ENCODE results near the gene PRSS12. TPM values are rescaled to one million over a fixed set of nuclear protein-coding genes. Genes with fewer than 3 reads are reported as not detected.

The PRSS12 gene
- polyA plus RNA-seq, 1 of the 3 experiments (the other 2 are of a cell fraction): 137 TPM

DNA sequence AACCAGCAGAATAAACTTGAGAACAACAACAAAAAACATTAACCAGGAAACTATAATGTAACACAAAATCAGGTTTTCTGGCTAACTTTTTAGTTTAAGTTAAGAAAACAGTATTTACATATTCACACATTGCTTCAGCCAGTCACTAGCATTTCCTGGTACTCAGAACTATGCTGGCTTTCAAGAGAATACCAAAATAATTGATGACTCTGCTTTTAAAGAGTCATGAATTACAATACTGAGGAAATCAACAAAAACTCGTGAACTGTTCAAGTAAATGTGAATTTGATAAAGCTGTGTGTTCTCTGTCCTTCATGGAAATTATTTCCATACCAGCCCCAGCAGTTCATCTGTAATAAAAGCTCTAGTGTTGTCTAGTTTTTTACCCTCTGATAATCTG lies 27.4 kb downstream of the PRSS12 start:
- Histone ChIP-seq H3F3A (replicated peaks; ENCODE audit: insufficient read depth) (peaks cover 3% of the 10 kb centered on the region), H3K79me2 (ENCODE audit: insufficient read depth) (peaks cover 6% of the 10 kb centered on the region), H2AFZ (ENCODE audit: low read depth) (no peak overlapping the region), H3K9ac (no peak overlapping the region), H3K27ac (ENCODE audit: low read depth in 2 of 2, low read length in 1 of 2) (peak overlapping the region in 1 of 2 experiments; percentile 37; a peak in 1 of 4 replicates), H3K27me3 (ENCODE audit: insufficient read depth) (no peaks in the 10 kb centered on the region), H3K36me3 (replicated peaks in 1 of 2; ENCODE audit: control insufficient read depth in 1 of 2, insufficient read depth in 2 of 2, low read length in 1 of 2) (peaks cover 10% of the 10 kb centered on the region in 2 experiments), H3K9me3 (no peaks in the 10 kb centered on the region), H4K20me1 (ENCODE audit: insufficient read depth) (no peaks in the 10 kb centered on the region), H3K4me3 (ENCODE audit: low read depth in 2 of 2, low read length in 1 of 2) (no peak overlapping the region), H3K4me1 (ENCODE audit: control insufficient read depth in 1 of 2, insufficient read depth in 2 of 2, low read depth in 1 of 2, low read length in 1 of 2) (peaks cover 7 to 10% of the 10 kb centered on the region in 2 experiments; a peak in 3 of 4 replicates), H3K4me2 (no peak overlapping the region), H3K9me2 (no peaks in the 10 kb centered on the region)
- TF ChIP-seq, protein P1, sequence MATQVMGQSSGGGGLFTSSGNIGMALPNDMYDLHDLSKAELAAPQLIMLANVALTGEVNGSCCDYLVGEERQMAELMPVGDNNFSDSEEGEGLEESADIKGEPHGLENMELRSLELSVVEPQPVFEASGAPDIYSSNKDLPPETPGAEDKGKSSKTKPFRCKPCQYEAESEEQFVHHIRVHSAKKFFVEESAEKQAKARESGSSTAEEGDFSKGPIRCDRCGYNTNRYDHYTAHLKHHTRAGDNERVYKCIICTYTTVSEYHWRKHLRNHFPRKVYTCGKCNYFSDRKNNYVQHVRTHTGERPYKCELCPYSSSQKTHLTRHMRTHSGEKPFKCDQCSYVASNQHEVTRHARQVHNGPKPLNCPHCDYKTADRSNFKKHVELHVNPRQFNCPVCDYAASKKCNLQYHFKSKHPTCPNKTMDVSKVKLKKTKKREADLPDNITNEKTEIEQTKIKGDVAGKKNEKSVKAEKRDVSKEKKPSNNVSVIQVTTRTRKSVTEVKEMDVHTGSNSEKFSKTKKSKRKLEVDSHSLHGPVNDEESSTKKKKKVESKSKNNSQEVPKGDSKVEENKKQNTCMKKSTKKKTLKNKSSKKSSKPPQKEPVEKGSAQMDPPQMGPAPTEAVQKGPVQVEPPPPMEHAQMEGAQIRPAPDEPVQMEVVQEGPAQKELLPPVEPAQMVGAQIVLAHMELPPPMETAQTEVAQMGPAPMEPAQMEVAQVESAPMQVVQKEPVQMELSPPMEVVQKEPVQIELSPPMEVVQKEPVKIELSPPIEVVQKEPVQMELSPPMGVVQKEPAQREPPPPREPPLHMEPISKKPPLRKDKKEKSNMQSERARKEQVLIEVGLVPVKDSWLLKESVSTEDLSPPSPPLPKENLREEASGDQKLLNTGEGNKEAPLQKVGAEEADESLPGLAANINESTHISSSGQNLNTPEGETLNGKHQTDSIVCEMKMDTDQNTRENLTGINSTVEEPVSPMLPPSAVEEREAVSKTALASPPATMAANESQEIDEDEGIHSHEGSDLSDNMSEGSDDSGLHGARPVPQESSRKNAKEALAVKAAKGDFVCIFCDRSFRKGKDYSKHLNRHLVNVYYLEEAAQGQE (IDR thresholded peaks at IDR 0.05; ENCODE audit: low read depth, low read length): no peak
- TF ChIP-seq JUND (IDR thresholded peaks at IDR 0.05) (no peak), SIN3A (IDR thresholded peaks at IDR 0.05; ENCODE audit: borderline replicate concordance, low read depth, low read length) (no peak), TAF1 (IDR thresholded peaks at IDR 0.05; ENCODE audit: borderline replicate concordance, low read depth, low read length) (no peak), RCOR1 (IDR thresholded peaks at IDR 0.05; ENCODE audit: low read length) (no peak), MXI1 (IDR thresholded peaks at IDR 0.05; ENCODE audit: low read depth, low read length) (no peak), SMC3 (IDR thresholded peaks at IDR 0.05; ENCODE audit: low read depth, low read length) (no peak), MEF2A (IDR thresholded peaks at IDR 0.05; ENCODE audit: borderline replicate concordance, low read depth) (no peak), FOXM1 (IDR thresholded peaks at IDR 0.05; ENCODE audit: low read depth) (no peak), NFIC (IDR thresholded peaks at IDR 0.05; ENCODE audit: borderline replicate concordance) (no peak), GATA2 (CRISPR knock-in tag; IDR thresholded peaks at IDR 0.05) (no peak), POLR2AphosphoS5 (IDR thresholded peaks at IDR 0.05; ENCODE audit: low read depth, low read length) (no peak), RXRA (IDR thresholded peaks at IDR 0.05; ENCODE audit: borderline replicate concordance, low read depth) (no peak), CHD2 (IDR thresholded peaks at IDR 0.05; ENCODE audit: low read length, partially characterized antibody) (no peak)
- TF ChIP-seq, protein P2, sequence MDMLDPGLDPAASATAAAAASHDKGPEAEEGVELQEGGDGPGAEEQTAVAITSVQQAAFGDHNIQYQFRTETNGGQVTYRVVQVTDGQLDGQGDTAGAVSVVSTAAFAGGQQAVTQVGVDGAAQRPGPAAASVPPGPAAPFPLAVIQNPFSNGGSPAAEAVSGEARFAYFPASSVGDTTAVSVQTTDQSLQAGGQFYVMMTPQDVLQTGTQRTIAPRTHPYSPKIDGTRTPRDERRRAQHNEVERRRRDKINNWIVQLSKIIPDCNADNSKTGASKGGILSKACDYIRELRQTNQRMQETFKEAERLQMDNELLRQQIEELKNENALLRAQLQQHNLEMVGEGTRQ (IDR thresholded peaks at IDR 0.05; ENCODE audit: borderline replicate concordance, low read depth, low read length): no peak
- TF ChIP-seq, protein P3, sequence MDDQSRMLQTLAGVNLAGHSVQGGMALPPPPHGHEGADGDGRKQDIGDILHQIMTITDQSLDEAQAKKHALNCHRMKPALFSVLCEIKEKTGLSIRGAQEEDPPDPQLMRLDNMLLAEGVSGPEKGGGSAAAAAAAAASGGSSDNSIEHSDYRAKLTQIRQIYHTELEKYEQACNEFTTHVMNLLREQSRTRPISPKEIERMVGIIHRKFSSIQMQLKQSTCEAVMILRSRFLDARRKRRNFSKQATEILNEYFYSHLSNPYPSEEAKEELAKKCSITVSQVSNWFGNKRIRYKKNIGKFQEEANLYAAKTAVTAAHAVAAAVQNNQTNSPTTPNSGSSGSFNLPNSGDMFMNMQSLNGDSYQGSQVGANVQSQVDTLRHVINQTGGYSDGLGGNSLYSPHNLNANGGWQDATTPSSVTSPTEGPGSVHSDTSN (IDR thresholded peaks at IDR 0.05): no peak
- TF ChIP-seq, protein P4, sequence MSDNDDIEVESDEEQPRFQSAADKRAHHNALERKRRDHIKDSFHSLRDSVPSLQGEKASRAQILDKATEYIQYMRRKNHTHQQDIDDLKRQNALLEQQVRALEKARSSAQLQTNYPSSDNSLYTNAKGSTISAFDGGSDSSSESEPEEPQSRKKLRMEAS (IDR thresholded peaks at IDR 0.05; ENCODE audit: low read depth): no peak
- ChIA-PET POLR2A (no interaction called here), CTCF (interaction anchor here (1.4 kb wide), 1 partner anchor 28 kb away, joined by 6 read pairs; the partner anchor contains the start of gene PRSS12)
- 72% methylated on average over 1 of the region's 1 CpG for WGBS (ENCODE audit: low lambda C conversion rate)
- DNase-seq: no peak
